HG03060 (cell line): ENCODE measurements around the gene SUN1.
"Not testable (repeated sequence)": the region's sequence is repeated elsewhere in the genome, so short reads cannot be mapped to it uniquely, and the experiment has no call there.

ENCODE experiments used
- ATAC-seq: cut with Tn5 transposase; IDR thresholded peaks from one replicate; pipeline ENCODE4 v1.9.1; 2021; ENCODE audit warnings: low read depth, moderate number of reproducible peaks; ENCODE audit not compliant: unreplicated experiment

Gene SUN1, protein sequence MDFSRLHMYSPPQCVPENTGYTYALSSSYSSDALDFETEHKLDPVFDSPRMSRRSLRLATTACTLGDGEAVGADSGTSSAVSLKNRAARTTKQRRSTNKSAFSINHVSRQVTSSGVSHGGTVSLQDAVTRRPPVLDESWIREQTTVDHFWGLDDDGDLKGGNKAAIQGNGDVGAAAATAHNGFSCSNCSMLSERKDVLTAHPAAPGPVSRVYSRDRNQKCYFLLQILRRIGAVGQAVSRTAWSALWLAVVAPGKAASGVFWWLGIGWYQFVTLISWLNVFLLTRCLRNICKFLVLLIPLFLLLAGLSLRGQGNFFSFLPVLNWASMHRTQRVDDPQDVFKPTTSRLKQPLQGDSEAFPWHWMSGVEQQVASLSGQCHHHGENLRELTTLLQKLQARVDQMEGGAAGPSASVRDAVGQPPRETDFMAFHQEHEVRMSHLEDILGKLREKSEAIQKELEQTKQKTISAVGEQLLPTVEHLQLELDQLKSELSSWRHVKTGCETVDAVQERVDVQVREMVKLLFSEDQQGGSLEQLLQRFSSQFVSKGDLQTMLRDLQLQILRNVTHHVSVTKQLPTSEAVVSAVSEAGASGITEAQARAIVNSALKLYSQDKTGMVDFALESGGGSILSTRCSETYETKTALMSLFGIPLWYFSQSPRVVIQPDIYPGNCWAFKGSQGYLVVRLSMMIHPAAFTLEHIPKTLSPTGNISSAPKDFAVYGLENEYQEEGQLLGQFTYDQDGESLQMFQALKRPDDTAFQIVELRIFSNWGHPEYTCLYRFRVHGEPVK

DNA sequence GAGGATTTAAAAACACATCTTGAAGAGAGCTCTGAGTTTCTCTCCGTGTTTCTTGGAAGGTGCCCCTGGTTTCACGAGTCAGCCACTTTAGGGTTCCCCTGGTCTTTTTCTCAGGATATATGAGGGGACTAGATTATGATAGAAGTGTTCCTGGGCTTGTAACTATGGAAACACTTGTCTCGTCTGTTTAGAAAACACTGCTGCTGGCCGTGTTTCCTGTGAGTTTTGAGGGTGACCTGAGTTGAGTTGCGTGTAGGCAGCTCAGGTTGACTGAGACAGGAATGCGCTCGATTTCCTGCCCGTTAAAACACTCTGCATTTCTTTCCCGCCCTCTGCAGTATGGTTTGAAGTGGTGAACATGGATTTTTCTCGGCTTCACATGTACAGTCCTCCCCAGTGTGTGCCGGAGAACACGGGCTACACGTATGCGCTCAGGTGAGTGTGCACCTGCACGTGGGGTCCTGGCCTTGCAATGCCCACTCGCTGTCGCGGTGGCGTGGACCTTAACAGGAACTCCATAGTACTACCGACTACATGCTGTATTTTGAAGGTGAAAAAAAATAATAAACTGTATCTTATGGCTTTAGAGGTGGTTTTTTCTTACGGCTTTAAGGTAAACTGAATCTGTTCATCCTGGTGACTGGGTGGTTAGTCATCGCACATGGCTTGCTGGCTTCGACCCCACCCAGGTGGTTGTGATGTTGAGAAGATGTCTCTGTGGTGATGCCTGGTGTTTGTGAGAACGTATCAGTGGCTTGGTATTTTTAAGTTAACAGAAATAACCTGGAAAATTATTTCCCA is at the start of gene SUN1:
Gene SUN1 (plus strand): TSS at position 310 of the 801 bp plus-strand sequence. CDS start 49 bp downstream, at position 359.
- peak; percentile 18 for ATAC-seq

GRCh38 chr7:782718-783449 is 49.4 kb upstream of the SUN1 start:
- ATAC-seq: no peak

GRCh38 chr7:783556-784490 is 48.5 kb upstream of the SUN1 start:
- ATAC-seq: no peak

GRCh38 chr7:784971-785370 is 47.3 kb upstream of the SUN1 start:
- ATAC-seq: no peak

- ATAC-seq: no peak
These were observed 46.9 kb upstream of the SUN1 start for GRCh38 chr7:785416-785815.

GRCh38 chr7:786472-787255 is 45.6 kb upstream of the SUN1 start:
- ATAC-seq: no peak

- ATAC-seq: no peak
These were observed 44.7 kb upstream of the SUN1 start for GRCh38 chr7:787332-788240.

DNA sequence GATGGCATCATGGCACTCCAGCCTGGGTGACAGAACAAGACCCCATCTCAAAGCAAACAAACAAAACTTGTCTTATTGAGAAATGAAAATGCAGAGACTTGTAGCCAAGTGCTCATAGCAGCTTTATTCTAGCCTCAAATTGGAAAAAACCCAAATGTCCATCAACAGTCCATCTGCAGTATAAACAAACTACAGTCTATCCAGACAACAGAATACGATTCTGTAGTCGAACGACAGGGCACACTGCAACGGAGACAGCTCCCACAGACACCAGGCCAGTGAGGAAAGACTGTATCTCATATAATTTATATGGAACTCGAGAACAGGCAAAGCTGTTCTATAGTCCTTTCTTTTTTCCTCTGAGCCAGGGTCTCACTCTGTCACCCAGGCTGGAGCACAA is 40.8 kb upstream of the SUN1 start:
- ATAC-seq: no peak

DNA sequence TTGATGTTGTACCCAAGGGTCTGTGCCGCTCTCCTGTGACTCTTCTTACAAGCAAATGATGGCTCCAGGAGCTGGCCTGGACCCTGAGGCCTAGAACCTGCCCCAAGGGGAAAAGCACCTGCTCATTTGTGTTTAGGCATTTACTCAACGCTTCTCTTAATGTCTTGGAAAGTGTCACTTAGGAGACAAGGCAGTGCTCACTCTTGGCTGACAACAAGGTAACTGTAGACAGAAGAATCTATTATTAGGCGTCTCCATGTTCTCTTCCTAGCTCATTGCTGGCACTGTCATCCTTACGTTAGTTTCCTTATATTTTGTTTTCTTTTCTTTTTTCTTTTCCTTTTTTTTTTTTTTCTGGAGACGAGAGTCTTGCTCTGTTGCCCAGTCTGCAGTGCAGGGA is 38.1 kb upstream of the SUN1 start:
- no peak for ATAC-seq

DNA sequence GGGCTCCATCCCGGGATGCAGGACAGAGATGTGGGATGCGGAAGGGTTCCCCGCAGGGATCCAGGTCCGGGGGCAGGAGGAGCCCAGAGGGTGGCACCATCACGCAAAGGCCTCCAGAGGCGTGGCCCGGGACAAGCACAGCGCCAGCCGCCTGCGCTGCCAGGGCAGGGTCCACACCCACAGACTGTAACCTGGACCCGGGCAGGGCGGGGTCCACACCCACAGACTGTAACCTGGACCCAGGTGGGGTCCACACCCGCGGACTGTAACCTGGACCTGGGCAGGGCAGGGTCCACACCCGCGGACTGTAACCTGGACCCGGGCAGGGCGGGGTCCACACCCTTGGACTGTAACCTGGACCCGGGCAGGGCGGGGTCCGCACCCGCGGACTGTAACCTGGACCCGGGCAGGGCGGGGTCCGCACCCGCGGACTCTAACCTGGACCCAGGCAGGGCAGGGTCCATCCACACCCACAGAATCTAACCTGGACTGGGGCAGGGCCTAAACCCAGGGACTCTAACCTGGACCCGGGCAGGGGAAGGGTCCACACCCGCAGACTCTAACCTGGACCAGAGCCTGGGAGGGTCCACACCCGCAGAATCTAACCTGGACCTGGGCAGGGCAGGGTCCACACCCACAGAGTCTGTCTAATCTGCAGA is 37.5 kb upstream of the SUN1 start:
- ATAC-seq: no peak

- not testable (repeated sequence) for ATAC-seq
These were observed 35.7 kb upstream of the SUN1 start for GRCh38 chr7:796434-797169.

GRCh38 chr7:798921-799470 is 33.3 kb upstream of the SUN1 start:
- ATAC-seq: no peak

GRCh38 chr7:800692-801091 is 31.6 kb upstream of the SUN1 start:
- ATAC-seq: no peak

- not testable (repeated sequence) for ATAC-seq
These were observed 30.9 kb upstream of the SUN1 start for GRCh38 chr7:801351-801750.

GRCh38 chr7:801940-802381 is 30.3 kb upstream of the SUN1 start:
- no peak for ATAC-seq
